Measurements from ENCODE around the gene MZT1.
"Not testable (repeated sequence)": the region's sequence is repeated elsewhere in the genome, so short reads cannot be mapped to it uniquely, and the experiment has no call there.

MZT1 gene, protein sequence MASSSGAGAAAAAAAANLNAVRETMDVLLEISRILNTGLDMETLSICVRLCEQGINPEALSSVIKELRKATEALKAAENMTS

DNA sequence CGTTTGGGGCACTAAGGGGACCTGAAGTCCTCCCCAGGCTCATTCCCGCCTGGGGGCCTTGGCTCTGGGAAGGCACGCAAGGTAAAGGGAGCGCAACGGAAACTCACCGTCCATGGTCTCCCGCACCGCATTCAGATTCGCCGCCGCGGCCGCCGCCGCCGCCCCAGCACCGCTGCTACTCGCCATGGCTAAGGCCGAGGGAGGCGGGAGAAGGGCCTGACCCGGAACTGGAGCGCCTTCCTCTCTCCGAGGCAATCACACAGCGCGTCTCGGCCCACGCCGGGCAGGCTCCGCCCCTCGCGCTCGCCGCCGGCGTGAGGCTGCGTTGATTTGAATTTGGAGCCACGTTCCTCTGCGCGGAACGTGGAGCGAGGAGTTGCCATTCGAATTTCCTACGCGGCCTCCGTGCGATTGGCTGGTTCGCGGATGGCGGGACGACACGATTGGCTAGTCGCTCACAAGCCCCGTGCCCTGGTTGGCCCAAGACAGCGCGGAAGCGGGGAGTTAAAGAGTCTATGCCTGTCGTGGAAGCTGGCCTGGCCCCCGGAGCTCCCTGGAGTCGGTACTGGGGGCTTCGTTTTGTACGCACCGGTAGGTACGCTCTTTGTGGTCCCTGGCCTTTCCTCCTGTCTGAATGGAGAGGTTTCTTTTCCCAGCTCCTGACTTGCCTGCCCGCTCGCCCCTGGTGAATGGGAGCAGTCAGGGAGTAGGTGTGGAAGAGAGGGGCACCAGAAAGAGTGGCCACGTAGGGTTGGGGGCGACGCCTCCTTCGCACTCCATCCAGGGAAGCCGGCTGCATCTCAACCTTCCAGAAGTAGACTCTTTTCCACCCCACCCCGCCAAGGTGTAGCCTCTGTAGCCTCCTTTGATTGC, at the start of gene MZT1, which contains the start of gene BORA:
MZT1 (minus strand) TSS at position 213 of the 873 bp plus-strand sequence; CDS start at position 186, 27 bp downstream.
BORA (plus strand) TSS at position 507 of the 873 bp plus-strand sequence. CDS start 1,018 bp downstream, outside the sequence.
- peak; percentile 97 for DNase-seq

DNA sequence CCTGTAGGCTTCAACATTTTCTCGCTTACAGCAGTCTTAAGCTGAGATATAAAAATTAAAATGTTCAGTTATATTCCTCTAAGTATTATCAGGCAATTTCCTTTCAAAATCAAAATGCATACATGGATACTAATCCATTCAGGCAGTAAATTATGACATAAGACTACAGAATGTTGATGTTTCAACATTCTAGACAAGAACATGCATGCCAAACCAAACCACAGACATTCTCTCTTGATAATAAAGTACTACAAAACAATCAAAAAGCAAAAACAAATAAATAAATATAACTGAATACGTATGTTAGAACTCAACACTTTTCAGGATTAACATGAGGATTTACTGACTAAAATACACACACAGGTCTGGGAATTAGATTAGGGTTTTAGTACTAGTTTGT, 46.6 kb upstream of the MZT1 start:
- DNase-seq: no peak

DNA sequence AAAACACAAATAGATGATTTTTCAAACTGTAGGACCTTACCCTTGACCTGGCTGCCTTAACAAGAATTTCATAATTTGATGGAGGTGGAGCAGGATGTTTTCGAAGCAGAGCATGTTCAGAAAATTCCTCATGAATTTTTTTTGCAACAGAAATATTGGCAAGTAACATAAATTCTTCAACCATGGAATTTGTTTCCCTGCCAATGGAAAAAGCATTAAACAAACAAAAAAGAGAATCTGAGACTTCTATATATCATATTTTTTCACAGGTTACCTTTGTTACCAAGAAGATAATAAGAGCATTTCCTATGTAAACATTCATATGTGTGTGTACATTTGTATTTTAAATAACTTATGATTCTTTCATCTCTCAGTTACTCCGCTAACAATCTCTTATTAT, 36.0 kb upstream of the MZT1 start:
- DNase-seq: no peak

DNA sequence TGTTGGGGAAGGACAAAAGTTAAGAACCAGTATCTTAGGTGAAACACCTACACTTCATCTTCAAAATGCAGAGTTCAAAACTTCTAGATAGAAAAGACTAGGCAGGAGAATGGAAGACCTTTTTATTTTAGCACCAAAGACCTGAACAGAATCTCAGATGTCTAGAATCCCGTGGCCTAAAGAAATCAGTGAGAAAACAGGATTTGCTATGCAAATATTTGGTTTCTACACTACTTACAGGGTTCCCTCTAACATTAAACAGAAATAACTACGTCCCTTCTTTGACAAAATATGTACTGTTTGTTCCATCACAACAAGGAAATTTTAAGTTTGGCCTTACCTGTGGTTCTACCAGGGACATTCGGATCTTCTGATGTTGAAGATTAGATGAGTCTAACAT, 32.8 kb upstream of the MZT1 start:
- no peak for DNase-seq

DNA sequence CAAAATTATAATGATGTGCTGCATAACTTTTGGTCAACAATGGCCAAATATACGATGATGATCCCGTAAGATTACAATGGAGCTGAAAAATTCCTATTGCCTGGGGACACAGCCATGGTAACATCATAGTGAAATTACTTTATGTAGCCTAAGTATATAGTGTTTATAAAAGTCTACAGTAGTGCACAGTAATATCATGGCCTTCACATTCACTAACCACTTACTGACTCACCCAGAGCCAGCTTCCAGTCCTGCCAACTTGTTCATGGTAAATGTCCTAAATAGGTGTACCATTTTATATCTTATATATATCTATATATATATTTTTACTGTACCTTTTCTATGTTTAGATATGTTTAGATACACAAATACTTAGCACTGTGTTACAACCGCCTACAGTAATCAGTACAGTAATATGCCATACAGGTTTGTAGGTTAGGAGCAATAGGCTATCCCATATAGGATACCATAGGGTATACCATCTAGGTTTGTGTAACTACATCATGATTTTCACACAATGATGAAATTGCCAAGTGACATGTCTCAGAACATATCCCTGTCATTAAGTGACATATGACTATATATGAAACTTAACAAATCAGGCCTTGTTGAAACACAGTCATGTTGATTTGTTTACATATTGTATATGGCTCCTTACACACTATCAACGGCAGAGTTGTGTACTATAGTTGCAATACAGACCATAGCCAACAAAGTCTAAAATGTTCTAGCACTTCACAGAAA, 30.5 kb upstream of the MZT1 start:
- no peak for DNase-seq

DNA sequence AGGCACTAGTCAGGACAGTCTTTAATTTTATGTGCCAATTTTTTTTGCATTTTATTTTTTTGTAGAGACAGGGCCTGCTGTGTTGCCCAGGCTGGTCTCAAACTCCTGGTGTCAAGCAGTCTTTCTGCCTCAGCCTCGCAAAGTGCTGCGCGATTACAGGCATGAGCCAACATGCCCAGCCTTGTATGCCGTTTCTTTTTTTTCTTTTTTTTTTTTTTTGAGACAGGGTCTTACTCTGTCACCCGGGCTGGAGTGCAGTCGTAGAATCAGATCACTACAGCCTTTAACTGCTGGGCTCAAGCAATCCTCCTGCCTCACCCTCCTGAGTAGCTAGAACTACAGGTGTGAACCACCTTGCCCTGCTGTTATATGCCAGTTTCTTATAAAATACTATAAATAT, 26.7 kb upstream of the MZT1 start:
- no peak for DNase-seq

DNA sequence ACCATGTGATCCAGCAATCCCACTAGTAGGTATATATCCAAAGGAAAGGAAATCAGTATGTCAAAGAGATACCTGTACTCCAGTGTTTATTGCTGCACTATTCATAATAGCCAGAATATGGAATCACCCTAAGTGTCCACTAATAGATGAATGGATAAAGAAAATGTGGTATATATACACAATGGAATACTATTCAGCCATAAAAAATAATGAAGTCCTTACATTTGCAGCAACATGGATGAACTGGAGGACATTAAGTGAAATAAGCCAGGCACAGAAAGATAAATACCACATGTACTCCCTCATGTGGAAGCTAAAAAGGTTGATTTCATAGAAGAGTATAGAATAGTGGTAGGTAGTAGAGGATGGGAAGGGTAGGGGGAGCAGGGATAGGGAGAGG, 23.8 kb upstream of the MZT1 start:
- DNase-seq: no peak

DNA sequence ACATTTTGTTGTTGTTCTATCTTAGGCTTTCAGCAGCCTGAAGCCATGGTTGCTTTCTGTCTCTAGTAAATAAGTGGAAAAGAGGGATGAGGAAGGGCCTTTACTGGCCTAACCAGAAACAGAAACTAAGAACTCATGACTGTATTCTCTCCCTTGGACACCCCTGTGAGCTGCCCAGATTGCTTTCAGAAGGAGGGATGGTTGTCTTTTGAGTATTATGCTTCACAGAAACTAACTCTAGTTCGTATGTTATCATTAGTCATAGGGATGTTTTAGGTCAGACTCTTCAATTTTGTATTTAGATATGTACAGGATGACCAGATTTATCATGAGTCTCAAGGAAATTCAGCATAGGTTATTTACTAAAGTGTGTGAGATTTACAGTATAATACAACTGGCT, 17.8 kb upstream of the MZT1 start:
- no peak for DNase-seq

DNA sequence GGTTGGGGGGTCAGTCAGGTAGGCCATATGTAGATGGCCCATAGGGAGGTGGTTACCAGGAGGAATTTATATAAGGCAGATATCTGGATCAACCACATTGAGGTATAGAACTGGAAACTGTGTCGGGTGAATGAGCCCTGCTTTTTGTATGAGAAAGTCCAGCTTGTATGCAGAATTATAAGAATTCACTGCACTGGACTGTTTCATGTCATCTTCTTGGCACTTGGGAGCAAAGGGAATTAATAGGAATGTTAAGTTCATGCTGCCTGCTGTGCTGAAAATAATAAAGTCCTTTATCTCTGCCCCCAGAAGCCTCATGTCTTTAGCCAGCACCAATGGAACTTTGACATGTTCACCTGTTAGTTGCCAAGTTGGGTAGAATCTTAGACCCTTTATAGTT, 12.6 kb upstream of the MZT1 start:
- no peak for DNase-seq

DNA sequence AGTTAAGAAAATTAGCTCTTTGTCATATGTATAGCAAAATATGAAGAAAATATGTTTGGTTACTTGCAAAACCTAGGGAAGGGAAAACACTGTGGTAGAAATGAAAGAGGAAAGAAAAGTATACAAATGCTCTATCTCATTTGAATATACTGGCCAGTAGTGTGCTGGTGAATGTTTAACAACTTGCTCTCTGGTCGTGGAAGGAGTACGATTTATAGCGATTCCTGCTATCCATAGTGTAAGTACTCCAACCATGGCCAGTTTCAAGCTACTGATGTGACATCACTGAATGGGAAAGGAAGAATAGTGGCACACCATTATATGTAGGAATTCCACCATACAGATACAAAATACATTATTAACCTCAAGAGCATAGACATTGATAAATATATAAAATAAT, 9.6 kb upstream of the MZT1 start:
- DNase-seq: no peak

DNA sequence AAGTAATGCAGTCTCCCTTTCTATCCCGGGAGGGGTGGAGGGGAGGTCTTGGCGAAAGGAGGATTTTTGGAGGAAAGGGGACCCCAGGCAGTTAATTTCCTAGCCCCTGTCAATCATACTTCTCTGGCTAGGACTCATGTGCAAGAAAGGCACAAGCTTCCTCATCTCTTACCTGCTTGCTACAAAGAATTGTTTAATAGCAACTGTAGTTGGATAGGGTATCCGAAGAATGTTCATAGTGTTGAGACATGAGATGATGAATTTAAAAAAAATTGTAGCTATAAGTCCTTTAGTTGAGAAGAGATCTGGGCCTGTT, 819 bp upstream of the MZT1 start:
- DNase-seq: no peak

DNA sequence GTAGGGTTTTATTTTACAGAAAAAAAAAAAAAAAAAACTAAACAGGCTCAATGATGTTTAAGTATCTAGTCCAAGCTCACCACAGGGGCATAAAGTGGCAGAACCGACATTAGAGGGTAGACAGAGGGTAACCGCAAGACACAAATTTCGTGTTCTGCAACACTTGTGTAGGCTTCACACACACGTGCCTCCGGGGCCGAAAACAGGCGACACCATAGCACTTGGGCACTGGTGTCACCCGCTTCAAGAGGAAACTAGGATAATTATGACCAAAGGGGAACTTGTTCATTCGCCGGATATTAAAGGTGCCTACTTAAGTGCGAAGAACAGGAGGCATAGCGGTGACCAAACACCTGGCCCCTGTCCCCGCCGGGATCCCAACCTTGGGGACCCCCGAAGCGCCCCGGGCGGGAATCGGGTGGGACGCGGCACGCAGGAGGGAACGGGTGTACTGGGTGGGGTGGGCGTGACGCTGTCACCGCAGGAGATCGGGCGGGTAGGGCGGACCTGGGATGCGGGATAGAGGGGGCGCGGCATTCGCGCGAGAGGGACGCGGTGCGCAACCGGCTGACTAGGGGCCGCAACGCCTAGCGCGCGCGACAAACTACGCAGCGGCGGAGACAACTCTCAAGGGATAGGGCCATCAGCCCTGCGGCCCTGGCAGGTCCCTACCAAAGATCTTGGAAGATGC, 558 bp downstream of the MZT1 start:
- DNase-seq: peak; percentile 60

DNA sequence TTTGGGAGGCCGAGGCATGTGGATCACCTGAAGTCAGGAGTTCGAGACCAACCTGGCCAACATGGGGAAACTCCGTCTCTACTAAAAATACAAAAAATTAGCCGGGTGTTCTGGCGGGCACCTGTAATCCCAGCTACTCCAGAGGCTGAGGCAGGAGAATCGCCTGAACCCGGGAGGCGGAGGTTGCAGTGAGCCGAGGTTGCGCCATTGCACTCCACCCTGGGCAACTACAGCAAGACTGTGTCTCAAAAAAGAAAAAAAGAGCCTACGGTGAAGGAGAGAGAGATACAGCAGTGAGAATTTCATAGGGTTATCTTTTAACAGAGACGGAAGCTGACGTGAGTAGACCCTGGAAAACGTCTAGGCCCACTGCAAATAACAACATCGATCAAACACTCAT, 1.2 kb downstream of the MZT1 start:
- DNase-seq: not testable (repeated sequence)

DNA sequence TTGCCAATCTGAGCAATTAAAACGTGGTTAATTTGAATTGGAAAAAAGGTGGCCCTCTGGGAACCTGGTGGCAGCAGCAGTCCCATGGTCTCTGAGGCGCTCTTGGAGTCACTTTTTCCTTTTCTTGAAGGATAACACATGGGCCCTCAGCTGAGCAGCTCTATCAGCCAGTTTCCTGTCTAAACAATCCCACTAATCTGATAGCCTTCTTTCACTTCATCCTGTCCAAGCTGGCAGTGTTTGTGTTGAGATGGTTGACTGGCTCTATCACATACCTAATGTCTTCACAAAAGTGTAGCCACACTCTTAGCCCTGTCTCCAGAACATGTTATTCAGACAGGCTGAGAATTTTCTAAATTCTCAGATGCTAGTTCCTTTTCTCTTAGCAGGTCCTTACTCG, 10.7 kb downstream of the MZT1 start:
- DNase-seq: no peak

DNA sequence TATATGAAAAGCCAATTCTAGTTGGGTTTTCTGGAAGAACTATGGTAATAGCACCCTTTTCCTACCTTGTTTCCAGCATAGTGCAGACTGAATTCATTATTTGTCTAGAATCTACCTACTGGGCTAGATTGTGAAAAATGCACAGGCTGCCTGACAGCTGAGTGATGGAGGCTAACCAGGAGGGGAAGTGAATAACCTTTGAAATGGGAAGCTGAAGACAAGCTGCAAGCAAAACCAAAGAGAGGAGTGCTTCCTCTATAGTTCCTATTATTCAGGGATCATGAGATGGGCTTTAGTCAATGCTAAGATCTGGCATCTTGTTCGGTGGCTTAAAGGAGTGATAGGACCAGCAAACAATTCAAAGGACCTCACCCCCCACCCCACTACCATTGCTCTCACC, 26.9 kb downstream of the MZT1 start:
- DNase-seq: no peak

DNA sequence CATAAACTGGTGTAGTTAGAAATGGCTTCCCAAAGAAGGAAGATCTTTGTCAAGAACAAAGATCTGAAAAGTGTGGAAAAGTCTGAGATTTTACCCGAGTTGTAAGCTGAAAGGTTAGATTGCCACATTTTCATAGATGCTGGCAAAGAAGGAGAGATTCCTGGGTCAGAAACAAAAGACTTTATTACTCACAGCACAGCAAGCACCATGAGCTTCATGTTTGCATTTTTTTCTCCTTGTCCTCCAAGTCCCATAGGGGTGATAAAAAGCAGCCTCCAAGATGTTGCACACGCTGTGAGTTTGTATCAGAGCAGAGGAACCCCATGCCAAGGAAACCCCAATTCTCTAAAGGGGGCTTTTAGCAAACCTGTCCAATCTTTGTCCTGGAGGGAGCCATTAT, 29.3 kb downstream of the MZT1 start:
- no peak for DNase-seq

DNA sequence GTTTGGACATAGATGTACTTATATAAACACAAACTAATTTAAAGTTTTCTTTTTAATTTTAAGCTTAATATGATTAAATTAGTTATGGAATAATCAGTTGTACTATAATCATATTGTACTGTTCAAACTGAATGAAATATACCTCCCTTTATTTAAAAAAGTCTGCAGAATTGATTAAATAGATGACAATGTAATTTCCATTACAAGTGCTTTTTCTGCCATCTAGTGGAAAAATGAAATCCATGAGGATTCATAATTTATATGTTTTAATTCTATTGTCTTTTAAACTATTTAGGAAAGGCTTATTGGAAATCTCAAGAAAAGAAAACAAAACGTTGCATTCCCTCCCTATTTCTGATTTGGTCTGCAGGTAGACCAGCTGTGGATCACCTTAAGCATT, 30.9 kb downstream of the MZT1 start:
- peak; percentile 18 for DNase-seq

DNA sequence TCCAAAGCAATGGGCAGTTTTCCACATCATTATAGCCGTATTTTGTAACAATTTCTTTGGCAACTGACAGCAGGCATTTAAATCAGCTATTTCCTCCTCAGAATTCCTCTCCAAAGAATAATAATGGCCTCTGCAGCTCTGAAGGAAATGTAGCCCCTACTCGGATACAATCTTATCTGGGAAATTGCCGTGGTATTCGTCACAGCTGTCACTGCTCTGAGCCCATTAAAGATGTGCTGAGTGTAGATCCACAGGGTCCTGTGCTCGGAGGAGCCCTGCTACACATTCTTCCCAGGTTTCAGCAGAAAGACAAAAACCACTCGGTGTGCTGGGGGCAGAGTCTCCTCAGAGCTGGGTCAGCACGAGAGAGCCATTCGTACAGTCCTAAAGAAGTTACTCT, 33.1 kb downstream of the MZT1 start:
- no peak for DNase-seq

DNA sequence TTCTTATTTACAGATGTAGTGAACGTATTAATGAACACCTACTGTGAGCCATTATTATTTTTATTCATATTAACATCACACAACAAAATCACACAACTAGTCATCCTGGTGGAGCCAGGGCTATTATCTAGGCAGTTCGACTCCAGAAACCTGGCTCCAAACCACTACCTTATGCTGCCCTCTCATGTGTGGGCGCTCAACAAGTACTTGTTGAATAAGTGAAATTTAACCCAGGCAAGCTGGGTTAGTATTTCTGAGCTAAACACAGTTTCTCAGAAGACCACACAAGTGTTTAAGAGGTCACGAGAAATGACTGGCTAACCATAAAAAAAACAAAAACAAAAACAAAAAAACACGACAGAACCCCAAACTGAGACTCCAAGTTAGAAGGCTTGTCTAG, 33.6 kb downstream of the MZT1 start:
- DNase-seq: no peak

DNA sequence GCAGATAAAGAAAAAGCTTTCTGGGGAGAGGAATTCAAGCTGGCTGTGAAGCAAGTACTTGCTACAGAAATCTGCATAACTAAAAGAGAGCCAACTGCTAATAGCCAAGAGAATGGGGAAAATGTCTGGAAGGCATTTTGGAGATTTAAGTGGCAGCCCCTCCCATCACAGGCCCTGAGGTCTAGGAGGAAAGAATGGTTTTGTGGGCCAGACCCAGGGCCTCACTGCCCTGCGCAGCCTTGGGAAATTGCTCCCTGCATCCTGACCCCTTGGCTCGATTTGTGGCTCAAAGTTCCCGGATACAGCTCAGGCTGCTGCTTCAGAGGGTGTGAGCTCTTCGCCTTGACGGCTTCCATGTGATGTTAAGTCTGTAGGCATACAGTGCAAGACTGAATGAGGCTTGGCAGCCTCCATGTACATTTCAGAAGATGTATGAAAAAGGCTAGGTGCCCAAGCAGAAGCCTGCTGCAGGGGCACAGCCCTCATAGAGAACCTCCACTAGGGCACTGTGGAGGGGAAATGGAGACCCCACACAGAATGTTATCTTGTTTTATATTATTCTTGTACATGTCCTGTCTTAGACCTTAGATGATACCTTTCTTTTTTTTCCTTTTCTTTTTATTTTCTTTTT, 34.4 kb downstream of the MZT1 start:
- no peak for DNase-seq

DNA sequence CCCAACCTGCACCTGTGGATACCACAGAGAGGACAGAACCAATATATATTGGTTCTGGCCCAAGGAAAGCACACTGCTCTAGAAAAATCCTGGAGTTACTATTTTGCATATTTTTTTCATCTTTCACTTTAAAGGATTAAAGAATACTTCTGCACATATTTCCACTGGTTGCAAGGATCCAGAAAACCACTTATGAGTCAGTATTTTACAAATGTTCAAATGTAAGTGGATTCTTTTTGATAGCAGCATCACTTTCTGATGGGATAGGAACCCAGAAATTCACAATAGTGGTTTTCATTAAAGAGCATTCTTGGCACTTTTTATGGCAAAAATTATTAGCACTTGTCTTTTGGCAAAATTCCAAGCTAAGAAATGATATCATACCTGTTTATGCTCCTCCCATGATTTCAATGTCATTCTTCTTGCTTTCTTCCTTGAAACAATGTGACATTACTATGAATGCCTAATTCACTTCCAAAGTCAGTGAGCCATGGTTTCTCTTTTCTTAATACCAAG, 38.2 kb downstream of the MZT1 start:
- DNase-seq: no peak

DNA sequence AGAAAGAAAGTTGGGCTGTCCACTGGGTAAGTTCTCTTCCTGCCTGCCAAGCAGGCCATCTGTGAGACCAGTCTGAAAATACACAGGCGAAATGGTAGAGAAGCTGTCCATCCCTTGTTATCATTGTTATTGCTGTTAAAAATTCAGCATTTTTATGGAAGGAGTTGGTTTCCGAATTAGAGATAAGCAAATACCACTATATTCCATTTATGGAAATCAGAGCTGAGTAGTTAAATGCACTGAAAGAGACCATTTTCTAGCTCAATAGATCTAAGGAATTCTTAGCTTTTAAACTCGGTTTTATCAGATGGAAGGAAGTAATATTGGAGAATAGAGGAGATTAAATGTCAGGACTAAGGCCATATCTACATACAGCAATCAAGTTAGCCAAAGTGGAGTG, 40.7 kb downstream of the MZT1 start:
- no peak for DNase-seq

DNA sequence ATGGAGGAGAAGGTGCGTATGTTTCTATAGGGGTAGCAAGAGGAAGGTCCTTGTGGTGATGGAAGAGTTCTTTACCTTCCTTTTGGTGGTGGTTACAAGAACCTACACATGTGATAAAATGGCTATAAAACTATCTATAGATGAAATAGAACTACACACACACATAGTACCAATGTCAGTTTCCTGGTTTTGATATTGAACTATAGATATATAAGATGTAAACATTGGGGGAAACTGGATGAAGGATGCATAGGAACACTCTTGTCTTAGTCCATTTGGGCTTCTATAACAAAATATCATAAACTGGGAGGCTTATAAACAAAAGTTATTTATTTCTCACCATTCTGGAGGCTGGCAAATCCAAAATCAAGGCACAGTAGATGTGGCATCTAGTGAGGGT, 47.1 kb downstream of the MZT1 start:
- DNase-seq: no peak
